ENCODE results near the gene SMARCD3. TPM values are rescaled to one million over a fixed set of nuclear protein-coding genes. Genes with fewer than 3 reads are reported as not detected.

The SMARCD3 gene
- 46.7 and 50.7 TPM in 2 replicates for total RNA-seq
- long read RNA-seq, partial matches to known transcripts, result 5 of 5 reads
- long read RNA-seq, other reads (novel, unspliced or antisense), result 0 of 5 reads

GRCh38 chr7:151248346-151249033 is at the start of gene SMARCD3:
TSS of gene SMARCD3 (minus strand) at chr7:151248694. CDS start at chr7:151248562, 132 bp downstream.
- H3K27me3 Mint-ChIP-seq (ENCODE audit: low read depth), result peaks cover 9% of the 10 kb centered on the region
- H3K4me1 Mint-ChIP-seq, result peaks cover 76% of the 10 kb centered on the region

GRCh38 chr7:151296202-151296992 is 47.9 kb upstream of the SMARCD3 start:
- H3K27ac Mint-ChIP-seq (ENCODE audit: unreplicated experiment), result no peak overlapping the region
- no peaks in the 10 kb centered on the region for H3K4me1 Mint-ChIP-seq
- H3K9me3 Mint-ChIP-seq, result peaks cover 3% of the 10 kb centered on the region
- no peak overlapping the region for H3K4me3 Mint-ChIP-seq
- DNase-seq (ENCODE audit: low read depth, low spot score), result no peak
- H3K27me3 Mint-ChIP-seq (ENCODE audit: low read depth), result peaks cover 48% of the 10 kb centered on the region
- TF ChIP-seq CTCF (conservative IDR thresholded peaks at IDR 0.05), result no peak
- H3K36me3 Mint-ChIP-seq (ENCODE audit: low read depth), result no peaks in the 10 kb centered on the region

More at GRCh38 chr7:151248346-151249033, at the start of gene SMARCD3:
- Mint-ChIP-seq H3K27ac (ENCODE audit: unreplicated experiment) (peak within 1 kb of the TSS; percentile 90), H3K4me3 (peak within 1 kb of the TSS; percentile 94), H3K36me3 (ENCODE audit: low read depth) (no peaks in the 10 kb centered on the region), H3K9me3 (no peaks in the 10 kb centered on the region)
- peak; percentile 65 for DNase-seq (ENCODE audit: low read depth, low spot score)
- TF ChIP-seq CTCF (conservative IDR thresholded peaks at IDR 0.05), result no peak

- Mint-ChIP-seq H3K36me3 (ENCODE audit: low read depth) (no peaks in the 10 kb centered on the region), H3K4me1 (no peaks in the 10 kb centered on the region), H3K9me3 (no peaks in the 10 kb centered on the region), H3K27me3 (ENCODE audit: low read depth) (peaks cover 39% of the 10 kb centered on the region), H3K4me3 (no peak overlapping the region), H3K27ac (ENCODE audit: unreplicated experiment) (no peak overlapping the region)
- no peak for DNase-seq (ENCODE audit: low read depth, low spot score)
- TF ChIP-seq CTCF (conservative IDR thresholded peaks at IDR 0.05), result no peak
These were observed 44.4 kb upstream of the SMARCD3 start for GRCh38 chr7:151292850-151293249.

- no peak for TF ChIP-seq CTCF (conservative IDR thresholded peaks at IDR 0.05)
- H3K4me3 Mint-ChIP-seq, result no peak overlapping the region
- H3K9me3 Mint-ChIP-seq, result no peaks in the 10 kb centered on the region
- no peak overlapping the region for H3K27ac Mint-ChIP-seq (ENCODE audit: unreplicated experiment)
- H3K4me1 Mint-ChIP-seq, result no peaks in the 10 kb centered on the region
- no peak for DNase-seq (ENCODE audit: low read depth, low spot score)
- peaks cover 43% of the 10 kb centered on the region for H3K27me3 Mint-ChIP-seq (ENCODE audit: low read depth)
- no peaks in the 10 kb centered on the region for H3K36me3 Mint-ChIP-seq (ENCODE audit: low read depth)
These were observed 42.7 kb upstream of the SMARCD3 start for GRCh38 chr7:151291206-151291605.

GRCh38 chr7:151290355-151290760 is 41.9 kb upstream of the SMARCD3 start:
- TF ChIP-seq CTCF (conservative IDR thresholded peaks at IDR 0.05), result no peak
- Mint-ChIP-seq H3K27ac (ENCODE audit: unreplicated experiment) (no peak overlapping the region), H3K27me3 (ENCODE audit: low read depth) (peaks cover 47% of the 10 kb centered on the region), H3K4me3 (no peak overlapping the region), H3K9me3 (no peaks in the 10 kb centered on the region), H3K4me1 (no peaks in the 10 kb centered on the region), H3K36me3 (ENCODE audit: low read depth) (no peaks in the 10 kb centered on the region)
- DNase-seq (ENCODE audit: low read depth, low spot score), result no peak
